ENCODE measurements around the gene SNX15.

- TF ChIP-seq ZNF274 (IDR thresholded peaks at IDR 0.05; ENCODE audit: low read depth, low read length) = no peak
- no peak for TF ChIP-seq SUZ12 (IDR thresholded peaks at IDR 0.05; ENCODE audit: extremely low read depth, insufficient read depth, insufficient read length)
Measured at GRCh38 chr11:65032216-65032615, 5.0 kb downstream of the SNX15 start.
